ENCODE results near the gene IMMP2L. TPM values are rescaled to one million over a fixed set of nuclear protein-coding genes. Genes with fewer than 3 reads are reported as not detected.

IMMP2L gene
- total RNA-seq, 1 experiment from 2014 or later: 8.6 TPM

- no peak overlapping the region for H3K4me3 ChIP-seq (ENCODE audit: low read length)
- DNase-seq (no peak), ATAC-seq (no peak)
- no peaks in the 10 kb centered on the region for H3K79me2 ChIP-seq (ENCODE audit: low read length)
- H3K9me3 ChIP-seq (ENCODE audit: low read length): no peaks in the 10 kb centered on the region
- no peaks in the 10 kb centered on the region for H3K4me1 ChIP-seq (ENCODE audit: insufficient read depth, low read length)
- H3K27ac ChIP-seq (ENCODE audit: low read length): no peak overlapping the region
- H3K9ac ChIP-seq (ENCODE audit: low read length): no peak overlapping the region
- no TSS peak for BruUV-seq (replicated peaks)
- no peaks in the 10 kb centered on the region for H4K20me1 ChIP-seq (ENCODE audit: low read length)
- H3F3A ChIP-seq (ENCODE audit: low read length, unreplicated experiment): no peaks in the 10 kb centered on the region
- POLR2A ChIA-PET (ENCODE audit: unreplicated experiment): no interaction called here
- H3K27me3 ChIP-seq (ENCODE audit: low read length): no peaks in the 10 kb centered on the region
- TF ChIP-seq CTCF (conservative IDR thresholded peaks at IDR 0.05; ENCODE audit: low read depth, low read length) (no peak), EZH2 (IDR thresholded peaks at IDR 0.05; ENCODE audit: low read length, unreplicated experiment) (no peak), EZH2phosphoT487 (IDR thresholded peaks at IDR 0.05; ENCODE audit: borderline replicate concordance, low read length) (no peak)
- no peak overlapping the region for H3K4me2 ChIP-seq (ENCODE audit: low read length)
- H2AFZ ChIP-seq (ENCODE audit: low read length): no peak overlapping the region
- H3K36me3 ChIP-seq (ENCODE audit: low read depth, low read length): no peaks in the 10 kb centered on the region
- no peaks in the 10 kb centered on the region for H3K9me2 ChIP-seq (replicated peaks; ENCODE audit: low read length)
- intact Hi-C loops (cut with micrococcal nuclease): no loop called here
- CTCF ChIA-PET: no interaction called here
These were observed 505.2 kb downstream of the IMMP2L start for GRCh38 chr7:111057066-111057465.

DNA sequence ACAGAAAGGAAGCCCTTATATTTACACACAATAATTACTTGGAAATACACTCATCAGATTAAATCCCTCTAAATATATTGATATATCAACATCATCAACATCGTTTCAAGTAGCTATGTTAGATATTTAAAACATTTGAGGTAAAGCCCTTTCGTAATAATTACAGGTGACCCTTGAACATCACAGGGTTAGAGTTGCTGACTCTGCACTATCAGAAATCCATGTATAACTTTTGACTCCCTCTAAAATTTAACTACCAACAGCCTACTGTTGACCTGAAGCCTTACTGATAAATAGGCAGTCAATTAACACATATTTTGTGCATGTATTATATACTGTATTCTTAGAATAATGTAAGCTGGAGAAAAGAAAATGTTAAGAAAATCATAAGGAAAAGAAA lies 505.9 kb downstream of the IMMP2L start:
- Histone ChIP-seq H3K79me2 (ENCODE audit: low read length) (no peaks in the 10 kb centered on the region), H3K9ac (ENCODE audit: low read length) (no peak overlapping the region), H3K4me1 (ENCODE audit: insufficient read depth, low read length) (no peaks in the 10 kb centered on the region), H3K9me2 (replicated peaks; ENCODE audit: low read length) (no peaks in the 10 kb centered on the region), H3K27ac (ENCODE audit: low read length) (no peak overlapping the region), H3K4me2 (ENCODE audit: low read length) (no peak overlapping the region), H3K4me3 (ENCODE audit: low read length) (no peak overlapping the region), H2AFZ (ENCODE audit: low read length) (no peak overlapping the region), H4K20me1 (ENCODE audit: low read length) (no peaks in the 10 kb centered on the region), H3K27me3 (ENCODE audit: low read length) (no peaks in the 10 kb centered on the region), H3F3A (ENCODE audit: low read length, unreplicated experiment) (no peaks in the 10 kb centered on the region), H3K9me3 (ENCODE audit: low read length) (no peaks in the 10 kb centered on the region), H3K36me3 (ENCODE audit: low read depth, low read length) (no peaks in the 10 kb centered on the region)
- no peak for ATAC-seq
- no peak for DNase-seq
- ChIA-PET CTCF (no interaction called here), POLR2A (ENCODE audit: unreplicated experiment) (no interaction called here)
- no peak for TF ChIP-seq EZH2phosphoT487 (IDR thresholded peaks at IDR 0.05; ENCODE audit: borderline replicate concordance, low read length)
- TF ChIP-seq EZH2 (IDR thresholded peaks at IDR 0.05; ENCODE audit: low read length, unreplicated experiment): no peak
- TF ChIP-seq CTCF (conservative IDR thresholded peaks at IDR 0.05; ENCODE audit: low read depth, low read length): no peak
- intact Hi-C loops (cut with micrococcal nuclease): no loop called here
- no TSS peak for BruUV-seq (replicated peaks)

DNA sequence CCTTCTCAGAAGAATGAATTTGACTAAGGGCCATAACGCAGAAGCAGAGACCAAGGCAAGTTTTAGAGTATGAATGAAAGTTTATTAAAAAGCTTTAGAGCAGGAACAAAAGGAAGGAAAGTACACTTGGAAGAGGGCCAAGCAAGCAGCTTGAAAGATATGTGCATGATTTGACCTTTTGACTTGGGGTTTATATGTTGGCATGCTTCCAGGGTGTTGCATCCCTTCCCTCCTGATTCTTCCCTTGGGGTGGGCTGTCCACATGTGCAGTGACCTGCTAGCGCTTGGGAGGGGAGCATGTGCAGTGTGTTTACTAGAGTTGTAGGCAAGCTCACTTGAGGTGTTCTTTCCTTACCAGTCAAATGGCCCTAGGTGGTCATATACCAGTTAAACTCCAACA lies 509.3 kb downstream of the IMMP2L start:
- TF ChIP-seq EZH2 (IDR thresholded peaks at IDR 0.05; ENCODE audit: low read length, unreplicated experiment): no peak
- no peak for TF ChIP-seq EZH2phosphoT487 (IDR thresholded peaks at IDR 0.05; ENCODE audit: borderline replicate concordance, low read length)
- TF ChIP-seq CTCF (conservative IDR thresholded peaks at IDR 0.05; ENCODE audit: low read depth, low read length): no peak
- Histone ChIP-seq H3K36me3 (ENCODE audit: low read depth, low read length) (no peaks in the 10 kb centered on the region), H3K4me3 (ENCODE audit: low read length) (no peak overlapping the region), H2AFZ (ENCODE audit: low read length) (no peak overlapping the region), H3K4me2 (ENCODE audit: low read length) (no peak overlapping the region), H3K79me2 (ENCODE audit: low read length) (no peaks in the 10 kb centered on the region), H3K4me1 (ENCODE audit: insufficient read depth, low read length) (no peaks in the 10 kb centered on the region), H3K9me2 (replicated peaks; ENCODE audit: low read length) (no peaks in the 10 kb centered on the region), H3F3A (ENCODE audit: low read length, unreplicated experiment) (no peaks in the 10 kb centered on the region), H4K20me1 (ENCODE audit: low read length) (no peaks in the 10 kb centered on the region), H3K27me3 (ENCODE audit: low read length) (no peaks in the 10 kb centered on the region), H3K9ac (ENCODE audit: low read length) (no peak overlapping the region), H3K27ac (ENCODE audit: low read length) (no peak overlapping the region), H3K9me3 (ENCODE audit: low read length) (no peaks in the 10 kb centered on the region)
- CTCF ChIA-PET: no interaction called here
- POLR2A ChIA-PET (ENCODE audit: unreplicated experiment): no interaction called here
- intact Hi-C loops (cut with micrococcal nuclease): no loop called here
- no TSS peak for BruUV-seq (replicated peaks)
- no peak for ATAC-seq
- no peak for DNase-seq
